HG02623 (cell line): ENCODE measurements around the gene SUFU.
"Not testable (repeated sequence)": the region's sequence is repeated elsewhere in the genome, so short reads cannot be mapped to it uniquely, and the experiment has no call there.

Experiments
- ATAC-seq: cut with Tn5 transposase; IDR thresholded peaks from one replicate; pipeline ENCODE4 v1.9.1; 2021; ENCODE audit warnings: moderate library complexity; ENCODE audit not compliant: unreplicated experiment

SUFU gene

GRCh38 chr10:102503264-102504178 is at the start of gene SUFU:
TSS of gene SUFU (plus strand) at chr10:102503972. CDS start at chr10:102504153, 181 bp downstream.
- peak; percentile 66 for ATAC-seq

- not testable (repeated sequence) for ATAC-seq
Measured at GRCh38 chr10:102454662-102455487, 48.9 kb upstream of the SUFU start.

- no peak for ATAC-seq
Measured at GRCh38 chr10:102455893-102456471, 47.8 kb upstream of the SUFU start.

DNA sequence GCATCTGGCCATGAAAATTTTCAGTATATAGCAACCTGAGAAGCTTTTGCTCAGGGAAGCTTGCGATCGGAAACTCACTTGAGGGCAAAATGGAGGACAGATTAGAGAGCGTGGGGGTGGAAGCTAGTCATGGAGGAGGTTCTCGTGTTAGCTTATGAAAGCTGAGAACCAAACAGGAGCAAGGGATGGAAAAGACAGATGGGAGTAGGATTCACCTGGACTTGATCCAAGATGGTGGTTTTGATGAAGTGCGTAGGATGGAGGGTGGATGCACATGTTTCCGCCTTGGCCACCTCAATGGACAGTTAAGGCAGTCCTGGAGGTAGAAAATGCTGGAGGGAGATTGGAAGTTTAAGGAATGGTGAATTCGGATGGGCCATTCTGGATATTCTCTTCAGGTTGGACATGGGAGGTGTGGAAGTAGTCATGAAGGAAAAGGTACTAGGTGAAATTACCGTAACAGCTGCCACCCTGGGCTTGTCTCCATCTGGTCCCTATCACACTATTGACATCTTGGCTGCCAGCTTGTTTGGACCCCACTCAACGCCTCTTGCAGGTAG is 46.1 kb upstream of the SUFU start:
- ATAC-seq: no peak

GRCh38 chr10:102458656-102459055 is 45.1 kb upstream of the SUFU start:
- no peak for ATAC-seq

DNA sequence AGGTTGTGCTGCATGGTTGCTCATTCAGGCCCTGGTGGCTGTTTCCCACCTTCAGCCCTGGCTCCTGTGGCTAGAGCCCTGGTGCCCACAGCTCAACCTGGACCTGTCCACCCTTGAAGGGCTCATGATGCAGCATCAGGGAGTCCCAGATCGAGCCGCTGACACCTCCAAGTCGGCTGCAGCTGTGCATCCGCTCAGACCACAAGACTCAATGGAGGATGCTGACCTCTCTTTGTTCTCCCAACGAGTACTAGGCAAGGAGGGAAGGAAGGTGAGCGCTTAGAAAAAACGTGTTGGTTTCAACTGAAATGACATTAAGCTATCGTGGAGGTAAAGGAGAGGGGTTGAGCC is 43.0 kb upstream of the SUFU start:
- no peak for ATAC-seq

DNA sequence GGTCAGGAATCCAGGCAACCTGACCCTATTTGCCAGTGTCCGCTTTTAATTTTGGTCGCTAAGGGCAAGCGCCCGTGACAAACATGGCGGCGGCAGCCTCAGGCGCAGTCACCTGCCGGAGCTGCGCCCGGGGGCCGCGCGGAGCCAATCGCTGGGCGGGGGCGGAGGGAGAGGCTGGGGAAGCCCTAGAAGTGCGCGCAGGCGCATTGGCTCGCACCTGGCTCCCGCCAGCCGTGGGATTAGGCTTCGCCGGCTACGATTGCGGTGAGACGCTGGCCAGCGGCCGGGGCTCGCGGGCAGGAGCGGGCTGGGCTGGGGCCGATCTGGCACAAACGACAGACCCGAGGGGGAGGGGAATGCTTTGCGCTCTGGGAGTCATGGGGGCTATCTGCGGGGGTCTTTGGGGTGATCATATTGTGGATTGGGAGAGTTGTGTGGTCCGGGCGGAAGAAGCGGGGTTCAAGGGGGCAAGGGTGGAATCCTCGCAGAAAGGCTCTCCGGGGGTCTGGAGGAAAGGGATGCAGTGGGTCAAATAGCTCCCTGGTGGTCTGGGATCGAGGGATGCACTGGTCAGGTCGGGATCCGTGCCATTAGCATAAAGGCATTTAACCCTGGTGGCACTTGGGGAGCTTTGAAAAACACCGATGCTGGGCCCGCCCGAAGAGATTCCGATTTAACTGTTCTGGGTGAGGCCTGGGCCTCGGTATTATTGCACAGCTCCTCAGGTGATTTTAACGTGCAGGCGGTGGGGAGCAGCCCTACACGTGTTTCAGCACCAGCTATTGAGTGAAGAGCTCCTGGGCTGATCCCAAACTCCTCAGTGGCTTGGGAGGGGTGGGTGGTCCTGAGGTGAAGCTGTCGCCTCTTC is 42.4 kb upstream of the SUFU start:
- no peak for ATAC-seq

- no peak for ATAC-seq
Measured at GRCh38 chr10:102462512-102463054, 41.2 kb upstream of the SUFU start.

- ATAC-seq: no peak
Measured at GRCh38 chr10:102463983-102464382, 39.8 kb upstream of the SUFU start.

DNA sequence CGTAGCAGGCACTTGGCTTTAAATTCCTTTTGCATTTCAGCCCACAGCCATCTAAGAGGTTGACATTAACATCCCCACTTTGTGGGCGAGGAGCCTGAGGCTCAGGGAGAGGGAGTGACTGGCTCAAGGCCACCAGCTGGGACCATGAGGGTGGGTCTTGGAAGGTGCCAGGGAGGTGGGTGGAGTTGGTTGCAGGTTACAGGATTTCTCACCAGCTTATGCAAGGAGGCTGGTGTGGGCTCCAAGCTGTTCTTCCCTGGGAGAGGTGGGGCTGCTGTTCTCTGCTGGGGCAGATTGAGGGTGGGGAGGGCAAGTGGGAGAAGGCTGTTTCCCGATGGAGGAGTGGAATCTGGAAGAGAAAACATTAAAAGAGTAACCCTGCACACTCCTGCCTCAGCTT is 38.3 kb upstream of the SUFU start:
- ATAC-seq: no peak

DNA sequence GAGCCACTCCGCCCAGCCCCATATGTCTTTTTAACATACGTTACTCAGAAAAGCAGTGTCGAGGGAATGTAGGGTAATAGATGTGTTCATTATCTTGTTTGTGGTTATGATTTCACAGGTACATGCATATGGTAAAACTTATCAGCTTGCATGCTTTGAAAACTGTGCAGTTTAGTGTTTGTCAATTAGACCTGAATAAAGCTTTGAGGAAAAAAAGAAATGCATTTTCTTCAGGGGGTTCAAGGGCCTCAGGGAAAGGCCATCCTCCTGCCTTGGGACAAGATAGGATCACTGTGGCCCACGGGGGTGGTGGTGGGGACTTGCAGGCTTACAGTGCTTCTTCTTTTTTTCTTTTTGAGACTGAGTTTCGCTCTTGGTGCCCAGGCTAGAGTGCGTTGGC is 36.5 kb upstream of the SUFU start:
- no peak for ATAC-seq

DNA sequence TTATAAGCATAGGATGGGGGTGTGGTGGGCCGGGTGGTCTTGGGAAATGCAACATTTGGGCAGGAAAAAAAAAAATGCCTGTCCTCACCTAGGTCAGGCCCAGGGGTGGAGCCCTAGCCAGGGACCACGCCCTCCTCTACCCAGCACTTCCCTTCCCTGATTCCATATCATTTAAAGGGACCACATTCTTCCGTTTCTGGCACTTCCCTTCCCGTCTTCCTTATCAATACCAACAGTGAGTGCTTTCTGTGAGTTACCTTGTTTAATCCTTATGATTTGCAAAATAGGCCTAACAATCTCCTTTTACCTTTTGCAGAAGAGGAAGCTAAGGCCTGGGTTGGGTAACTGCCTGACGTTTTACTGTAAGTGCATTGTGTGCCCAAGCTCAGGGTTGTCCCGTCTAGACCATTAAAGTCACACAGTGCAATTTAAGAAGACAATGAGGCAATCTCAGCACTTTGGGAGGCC is 35.8 kb upstream of the SUFU start:
- ATAC-seq: no peak

DNA sequence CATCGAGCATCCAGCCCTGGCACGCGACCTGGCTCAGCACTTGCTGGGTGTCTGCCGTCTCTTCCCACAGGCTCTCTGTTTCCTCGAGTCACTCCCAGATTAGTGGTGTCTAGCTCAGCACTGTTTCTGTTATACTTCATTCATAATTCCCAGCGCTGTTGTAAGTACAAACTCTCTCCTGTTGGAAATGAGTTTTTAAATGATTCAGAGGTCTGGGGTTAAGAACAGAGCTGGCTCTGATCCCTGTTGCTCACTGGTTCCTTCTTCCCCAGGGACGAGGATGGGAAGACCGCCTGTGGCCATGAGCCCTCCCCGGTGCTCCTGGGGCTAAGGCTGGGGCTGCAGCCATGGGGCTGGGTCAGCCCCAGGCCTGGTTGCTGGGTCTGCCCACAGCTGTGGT is 35.1 kb upstream of the SUFU start:
- ATAC-seq: no peak

- ATAC-seq: no peak
Measured at GRCh38 chr10:102470579-102471546, 32.9 kb upstream of the SUFU start.

DNA sequence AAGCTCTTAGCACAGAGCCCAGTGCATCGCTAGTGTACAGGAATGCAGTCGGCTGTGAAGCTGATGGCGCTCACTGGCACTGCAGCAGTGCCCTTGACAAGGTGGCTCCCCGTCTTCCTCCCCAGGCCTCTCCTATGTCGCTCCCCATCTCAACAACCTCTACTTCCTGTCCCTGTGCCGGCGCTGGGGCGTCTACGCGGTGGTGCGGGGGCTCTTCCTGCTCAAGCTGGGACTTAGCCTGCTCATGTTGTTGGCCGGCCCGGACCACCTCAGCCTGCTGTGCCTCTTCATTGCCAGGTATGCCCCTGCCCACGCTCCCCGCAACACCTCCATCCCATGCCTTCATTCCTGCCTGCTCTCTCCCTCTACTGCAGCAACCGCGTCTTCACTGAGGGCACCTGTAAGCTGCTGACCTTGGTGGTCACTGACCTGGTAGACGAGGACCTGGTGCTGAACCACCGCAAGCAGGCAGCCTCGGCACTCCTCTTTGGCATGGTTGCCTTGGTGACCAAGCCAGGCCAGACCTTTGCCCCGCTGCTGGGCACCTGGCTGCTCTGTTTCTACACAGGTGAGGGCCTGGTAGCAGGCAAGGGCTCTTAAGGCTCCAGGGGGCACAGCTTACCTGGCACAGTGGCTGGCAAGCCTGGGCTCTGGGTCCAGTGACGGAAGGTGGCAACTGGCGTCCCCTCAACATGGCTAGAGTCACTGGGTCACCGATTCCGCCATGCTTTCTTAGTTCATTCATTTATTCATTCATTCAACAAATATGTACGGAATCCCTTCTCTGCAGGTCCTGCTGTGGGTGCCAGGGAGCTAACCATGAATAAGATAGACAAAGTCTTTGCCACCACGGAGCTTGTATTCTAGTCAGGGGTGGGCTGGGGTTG is 30.1 kb upstream of the SUFU start:
- ATAC-seq: no peak

DNA sequence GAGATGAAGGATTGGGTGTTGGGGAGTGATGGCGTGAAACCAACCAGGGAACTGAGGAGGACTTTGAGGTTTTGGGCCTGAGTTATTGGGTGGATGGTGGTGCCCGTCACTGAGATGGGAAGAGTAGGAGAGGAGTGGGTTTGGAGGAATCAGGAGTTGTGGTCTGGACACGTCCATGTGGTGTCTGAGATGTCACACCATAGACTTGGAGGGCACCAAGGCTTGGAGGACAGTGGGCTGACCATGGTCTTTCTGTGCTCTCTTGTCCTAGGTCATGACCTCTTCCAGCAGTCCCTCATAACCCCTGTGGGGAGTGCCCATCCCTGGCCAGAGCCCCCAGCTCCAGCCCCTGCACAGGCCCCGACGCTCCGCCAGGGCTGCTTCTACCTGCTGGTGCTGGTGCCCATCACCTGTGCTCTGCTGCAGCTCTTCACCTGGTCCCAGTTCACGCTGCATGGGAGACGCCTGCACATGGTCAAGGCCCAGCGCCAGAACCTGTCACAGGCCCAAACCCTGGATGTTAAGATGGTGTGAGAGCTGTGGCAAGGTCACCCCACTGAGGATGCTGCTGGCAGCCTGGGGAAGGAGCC is 28.2 kb upstream of the SUFU start:
- ATAC-seq: no peak

DNA sequence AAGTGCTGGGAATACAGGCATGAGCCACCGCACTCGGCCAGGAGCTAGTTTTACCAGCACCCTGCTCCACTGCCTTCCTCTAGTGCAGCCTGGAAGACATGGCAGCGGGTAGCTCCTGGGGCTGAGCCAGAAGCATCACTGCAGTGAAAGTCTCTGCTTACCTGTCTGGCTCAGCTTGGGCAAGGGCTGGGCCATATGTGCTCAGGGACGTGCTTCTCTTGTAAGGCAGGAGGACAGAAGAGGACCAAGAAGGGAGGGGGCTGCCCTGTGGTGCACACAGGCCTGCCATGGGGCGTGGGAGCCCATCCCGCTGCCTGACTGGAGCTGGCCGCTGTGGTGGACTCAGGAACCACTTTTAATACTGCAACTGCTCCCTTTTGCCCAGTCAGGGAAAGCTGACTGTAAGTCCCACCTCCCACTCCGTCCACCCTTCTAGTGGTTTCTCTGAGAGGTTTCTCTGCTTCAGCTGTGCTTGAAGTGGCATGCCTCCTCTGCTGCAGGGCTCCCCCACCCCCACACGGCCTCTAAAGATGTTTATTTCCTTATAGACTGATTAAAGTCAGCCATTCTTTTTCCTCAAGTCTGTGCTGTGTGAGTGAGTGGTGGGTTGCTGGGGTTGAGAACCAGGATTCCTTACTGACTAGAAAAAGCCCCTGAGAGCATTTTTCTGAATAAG is 27.2 kb upstream of the SUFU start:
- ATAC-seq: no peak
